Transverse colon (tissue), 4 donors: Measurements from ENCODE around the gene APLP2. TPM values are rescaled to one million over a fixed set of nuclear protein-coding genes. Genes with fewer than 3 reads are reported as not detected.

Experiments used
- DNase-seq: peaks from one replicate; pipeline ENCODE4 v3.0.0-alpha.2; 2019
- H3K27ac ChIP-seq, 4 donors: fragments of 200-600 bp; sonication (generic); 2 replicates each; pipeline ENCODE4 v1.5.1; 2016 to 2018; ENCODE audit warnings: inconsistent platforms in 4 of 4
- H3K27me3 ChIP-seq: fragments of 200-600 bp; sonication (generic); 2 replicates; pipeline ENCODE4 v1.5.1; 2017; ENCODE audit warnings: inconsistent platforms
- H3K36me3 ChIP-seq, 4 donors: fragments of 200-600 bp; sonication (generic); 2 replicates each; pipeline ENCODE4 v1.5.1; 2017 to 2019; ENCODE audit warnings: inconsistent platforms in 4 of 4
- H3K4me1 ChIP-seq, 4 donors: fragments of 200-600 bp; sonication (generic); 2 replicates each; pipeline ENCODE4 v1.5.1; 2017 to 2020; ENCODE audit warnings: inconsistent platforms in 4 of 4
- H3K4me3 ChIP-seq, 4 donors: fragments of 200-600 bp; sonication (generic); 1 replicate in 1 of 4; 2 replicates in 3 of 4; pipeline versions ENCODE4 v1.5.1 to v1.6.1; 2017 to 2019; ENCODE audit warnings: inconsistent platforms in 4 of 4
- H3K9me3 ChIP-seq, 2 donors: fragments of 200-600 bp; sonication (generic); 2 replicates each; pipeline ENCODE4 v1.5.1; 2017 to 2019; ENCODE audit warnings: inconsistent platforms in 2 of 2
- CTCF ChIP-seq, 5 experiments: fragments of 200-600 bp in 3 of 5; fragments of 450-650 bp in 2 of 5; sonication (generic) in 3 of 5; IDR thresholded peaks; 1 replicate in 2 of 5; 2 replicates in 3 of 5; pipeline ENCODE4 v1.5.1; 2016 to 2017; ENCODE audit warnings: antibody characterized with exemption in 5 of 5, inconsistent platforms in 3 of 5, mild to moderate bottlenecking in 2 of 5, moderate library complexity in 1 of 5
- EP300 ChIP-seq: sonication (generic); formaldehyde crosslinking; IDR thresholded peaks from one replicate; pipeline ENCODE4 v1.6.1; 2017; ENCODE audit warnings: antibody characterized with exemption, low read depth
- POLR2A ChIP-seq: fragments of 450-650 bp; IDR thresholded peaks from one replicate; pipeline ENCODE4 v1.6.1; 2016; ENCODE audit warnings: antibody characterized with exemption, mild to moderate bottlenecking, moderate library complexity
- POLR2AphosphoS5 ChIP-seq, 3 donors: sonication (generic); formaldehyde crosslinking; IDR thresholded peaks; one replicate each; pipeline ENCODE4 v1.6.1; 2016; ENCODE audit warnings: antibody characterized with exemption in 3 of 3
- whole genome bisulfite sequencing, 2 donors: methylation state at CpG; one replicate each; pipeline ENCODE4 v1.1.5; 2018; ENCODE audit warnings: low coverage in 1 of 2; 5-methylcytosine and 5-hydroxymethylcytosine counted together
- in situ Hi-C, 4 donors: fragments of 200-750 bp; cut with MboI; loops; one replicate each; pipeline versions ENCODE4 v1.15.0 to v1.15.1; 2017; ENCODE audit warnings: low sequenced_read_pairs in 3 of 4, low pct_ligation_motif_present in 1 of 4, low pct_unique_long_range_greater_than_20kb in 1 of 4
- intact Hi-C: fragments of 100-400 bp; cut with DNase I; formaldehyde crosslinking; loops from one replicate; pipeline ENCODE4 v1.15.1; 2023; ENCODE audit warnings: low total_unique reads
- total RNA-seq, 4 donors: library from RNA; depleted of rRNA; stranded (reverse); fragments of >200 nt; gene quantifications; one replicate each; pipeline ENCODE4 v1.1.0, GENCODE V29; 2016

APLP2 gene
- total RNA-seq, 4 donors from 2014 or later, result 191 to 618 (median 396) TPM

- Histone ChIP-seq H3K9me3 (no peaks in the 10 kb centered on the region), H3K4me3 (no peak overlapping the region), H3K4me1 (peaks cover 14 to 77% (median 44%) of the 10 kb centered on the region in 4 donors), H3K36me3 (no peaks in the 10 kb centered on the region), H3K27me3 (no peaks in the 10 kb centered on the region), H3K27ac (peak overlapping the region in 1 of 4 donors; percentile 91)
- no peak for TF ChIP-seq CTCF (IDR thresholded peaks at IDR 0.05)
- no peak for TF ChIP-seq POLR2AphosphoS5 (IDR thresholded peaks at IDR 0.05)
- TF ChIP-seq POLR2A, result no peak
- no peak for TF ChIP-seq EP300
- intact Hi-C loops, result no loop called here
- in situ Hi-C loops, result no loop called here
- 74 to 76% methylated on average over 7 to 11 of the region's 11 CpGs for WGBS, 2 donors
- DNase-seq, result no peak
Measured at GRCh38 chr11:130183878-130184610, 114.3 kb downstream of the APLP2 start.

DNA sequence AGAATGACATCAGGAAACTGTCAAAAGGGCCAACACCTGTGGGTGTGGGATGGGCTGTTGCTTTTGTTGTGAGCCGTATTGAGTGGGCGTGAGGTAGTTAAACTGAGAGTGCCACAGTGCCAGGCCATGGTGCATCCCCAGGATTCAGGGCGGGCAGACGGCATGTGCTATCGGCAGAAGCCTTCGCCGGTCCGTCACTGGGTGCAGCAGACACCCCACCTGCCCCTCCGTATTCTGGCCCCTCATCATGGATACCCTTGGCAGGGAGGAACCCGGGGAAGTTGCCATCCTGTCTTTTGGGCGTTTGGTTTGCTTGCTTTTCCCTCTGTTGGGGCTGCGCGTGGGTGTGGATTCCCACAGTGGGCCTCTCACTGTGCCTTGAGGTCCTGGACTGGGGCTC lies 117.4 kb downstream of the APLP2 start:
- peak overlapping the region in 3 of 4 donors; percentile 39 to 90 (median 86) for H3K27ac ChIP-seq
- TF ChIP-seq POLR2A, result no peak
- no peaks in the 10 kb centered on the region for H3K27me3 ChIP-seq
- no peak for DNase-seq
- H3K36me3 ChIP-seq, result no peaks in the 10 kb centered on the region
- no peak overlapping the region for H3K4me3 ChIP-seq
- intact Hi-C loops, result no loop called here
- in situ Hi-C loops, result no loop called here
- 88% methylated on average over 13 of the region's 13 CpGs; no CpG with 5 or more reads in 1 of the 2 donors for WGBS, 2 donors
- H3K4me1 ChIP-seq, result peaks cover 10 to 71% (median 37%) of the 10 kb centered on the region in 4 donors
- H3K9me3 ChIP-seq, result no peaks in the 10 kb centered on the region

- WGBS, 2 donors, result 87% methylated on average over 14 of the region's 14 CpGs; no CpG with 5 or more reads in 1 of the 2 donors
- TF ChIP-seq POLR2AphosphoS5 (IDR thresholded peaks at IDR 0.05) (no peak), POLR2A (no peak), EP300 (no peak)
- Histone ChIP-seq H3K9me3 (no peaks in the 10 kb centered on the region), H3K27ac (peak overlapping the region; percentile 83 to 93 (median 88)), H3K4me3 (no peak overlapping the region), H3K27me3 (no peaks in the 10 kb centered on the region), H3K36me3 (no peaks in the 10 kb centered on the region), H3K4me1 (peaks cover 8 to 61% (median 31%) of the 10 kb centered on the region in 4 donors)
- DNase-seq, result no peak
- in situ Hi-C loops, result no loop called here
- intact Hi-C loops, result no loop called here
Measured at GRCh38 chr11:130188047-130188446, 118.4 kb downstream of the APLP2 start.

DNA sequence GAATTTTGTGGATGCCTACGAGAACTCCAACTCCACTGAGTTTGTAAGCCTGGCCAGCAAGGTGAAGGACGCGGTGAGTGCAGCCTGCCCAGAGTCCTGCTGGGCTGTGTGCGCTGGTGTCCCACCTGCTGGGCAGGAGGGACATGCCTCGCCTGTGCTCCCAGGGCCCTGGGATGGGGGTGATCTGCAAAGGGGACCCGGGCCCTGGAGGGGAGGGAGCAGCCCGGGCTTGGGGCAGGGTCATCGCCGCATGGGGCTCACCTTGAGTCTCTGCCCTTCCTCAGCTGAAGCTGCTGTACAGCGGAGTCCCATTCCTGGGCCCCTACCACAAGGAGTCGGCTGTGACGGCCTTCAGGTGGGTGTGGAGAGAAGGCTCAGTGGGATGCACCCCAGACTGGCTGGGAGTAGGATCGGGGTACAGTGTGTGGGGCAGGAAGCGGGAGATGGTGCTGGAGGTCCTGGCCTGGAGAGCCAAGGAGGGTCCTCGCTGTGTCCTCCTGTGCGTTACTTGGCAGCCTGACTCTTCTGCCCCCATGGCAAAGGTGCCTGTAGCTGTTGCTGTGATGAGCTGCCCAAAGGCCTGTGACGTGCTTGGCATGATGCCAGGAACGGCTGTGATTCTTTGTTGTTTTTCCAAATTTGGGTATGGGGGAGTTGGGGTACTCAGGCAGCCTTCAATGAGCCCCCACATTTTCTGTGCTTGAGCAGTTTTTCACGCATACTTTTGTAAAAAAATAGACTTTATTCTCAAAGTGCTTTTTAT lies 119.1 kb downstream of the APLP2 start:
- Histone ChIP-seq H3K27me3 (no peaks in the 10 kb centered on the region), H3K27ac (peak overlapping the region; percentile 83 to 93 (median 88)), H3K36me3 (no peaks in the 10 kb centered on the region), H3K4me1 (peaks cover 8 to 54% (median 31%) of the 10 kb centered on the region in 4 donors), H3K4me3 (no peak overlapping the region), H3K9me3 (no peaks in the 10 kb centered on the region)
- WGBS, 2 donors, result 76 to 85% methylated on average over 3 to 17 of the region's 19 CpGs
- no peak for DNase-seq
- TF ChIP-seq CTCF (IDR thresholded peaks at IDR 0.05) (no peak), EP300 (no peak), POLR2A (no peak), POLR2AphosphoS5 (IDR thresholded peaks at IDR 0.05) (no peak)
- intact Hi-C loops (no loop called here), in situ Hi-C loops (no loop called here)
